Measurements from ENCODE around the gene ACADS. TPM values are rescaled to one million over a fixed set of nuclear protein-coding genes. Genes with fewer than 3 reads are reported as not detected.
A peak's percentile ranks its signal among the peaks of the same experiment; 100 is the strongest.

Gene ACADS
- total RNA-seq, 1 donor from 2014 or later, result 11.7 TPM

- no peak for TF ChIP-seq CTCF (IDR thresholded peaks at IDR 0.05; ENCODE audit: unreplicated experiment)
- Mint-ChIP-seq H3K4me1 (ENCODE audit: low read depth) (peaks cover 17% of the 10 kb centered on the region), H3K27me3 (no peaks in the 10 kb centered on the region), H3K27ac (no peak overlapping the region), H3K36me3 (ENCODE audit: insufficient read depth) (peaks cover 3% of the 10 kb centered on the region), H3K9me3 (ENCODE audit: low read depth) (no peaks in the 10 kb centered on the region), H3K4me3 (ENCODE audit: low read depth) (peak overlapping the region; percentile 37)
- no peak for DNase-seq (ENCODE audit: low spot score, unreplicated experiment)
These were observed 17.0 kb upstream of the ACADS start for GRCh38 chr12:120708651-120709050.

GRCh38 chr12:120710031-120710804 is 15.4 kb upstream of the ACADS start, which contains the start of gene UNC119B:
TSS of gene UNC119B (plus strand) at chr12:120710458. CDS start at chr12:120710475, 17 bp downstream.
- H3K27me3 Mint-ChIP-seq, result no peaks in the 10 kb centered on the region
- peak within 1 kb of the TSS; percentile 78 for H3K27ac Mint-ChIP-seq
- no peak for TF ChIP-seq CTCF (IDR thresholded peaks at IDR 0.05; ENCODE audit: unreplicated experiment)
- peaks cover 20% of the 10 kb centered on the region for H3K4me1 Mint-ChIP-seq (ENCODE audit: low read depth)
- peaks cover 9% of the 10 kb centered on the region for H3K36me3 Mint-ChIP-seq (ENCODE audit: insufficient read depth)
- peak; percentile 62 for DNase-seq (ENCODE audit: low spot score, unreplicated experiment)
- H3K4me3 Mint-ChIP-seq (ENCODE audit: low read depth), result peak within 1 kb of the TSS; percentile 79
- no peaks in the 10 kb centered on the region for H3K9me3 Mint-ChIP-seq (ENCODE audit: low read depth)

- Mint-ChIP-seq H3K4me1 (ENCODE audit: low read depth) (peaks cover 20% of the 10 kb centered on the region), H3K36me3 (ENCODE audit: insufficient read depth) (peaks cover 9% of the 10 kb centered on the region), H3K27ac (no peak overlapping the region), H3K4me3 (ENCODE audit: low read depth) (peak overlapping the region; percentile 79), H3K27me3 (no peaks in the 10 kb centered on the region), H3K9me3 (ENCODE audit: low read depth) (no peaks in the 10 kb centered on the region)
- TF ChIP-seq CTCF (IDR thresholded peaks at IDR 0.05; ENCODE audit: unreplicated experiment), result no peak
- DNase-seq (ENCODE audit: low spot score, unreplicated experiment), result peak; percentile 34
These were observed 14.8 kb upstream of the ACADS start for GRCh38 chr12:120710805-120711296.

GRCh38 chr12:120711411-120711810 is 14.2 kb upstream of the ACADS start:
- TF ChIP-seq CTCF (IDR thresholded peaks at IDR 0.05; ENCODE audit: unreplicated experiment), result no peak
- DNase-seq (ENCODE audit: low spot score, unreplicated experiment), result no peak
- Mint-ChIP-seq H3K9me3 (ENCODE audit: low read depth) (no peaks in the 10 kb centered on the region), H3K4me3 (ENCODE audit: low read depth) (peak overlapping the region; percentile 79), H3K4me1 (ENCODE audit: low read depth) (peaks cover 20% of the 10 kb centered on the region), H3K27me3 (no peaks in the 10 kb centered on the region), H3K36me3 (ENCODE audit: insufficient read depth) (peaks cover 9% of the 10 kb centered on the region), H3K27ac (peak overlapping the region; percentile 54)

GRCh38 chr12:120712610-120713009 is 13.0 kb upstream of the ACADS start:
- Mint-ChIP-seq H3K27me3 (no peaks in the 10 kb centered on the region), H3K4me1 (ENCODE audit: low read depth) (peaks cover 20% of the 10 kb centered on the region), H3K27ac (no peak overlapping the region), H3K4me3 (ENCODE audit: low read depth) (peak overlapping the region; percentile 79), H3K36me3 (ENCODE audit: insufficient read depth) (peaks cover 15% of the 10 kb centered on the region), H3K9me3 (ENCODE audit: low read depth) (no peaks in the 10 kb centered on the region)
- no peak for TF ChIP-seq CTCF (IDR thresholded peaks at IDR 0.05; ENCODE audit: unreplicated experiment)
- no peak for DNase-seq (ENCODE audit: low spot score, unreplicated experiment)
